ENCODE measurements around the gene TEX264. TPM values are rescaled to one million over a fixed set of nuclear protein-coding genes. Genes with fewer than 3 reads are reported as not detected.

TEX264 gene
- total and polyA plus RNA-seq, 2 of the 13 experiments (the other 11 are each of a cell fraction or from before 2014, with no cell fraction given) = 35.2 to 52.1 TPM

GRCh38 chr3:51715231-51715976 lies 44.4 kb downstream of the TEX264 start:
- ChIA-PET CTCF (ENCODE audit: low intra/inter-chr PET ratio, low total read pairs) (no interaction called here), POLR2A (no interaction called here)
- Histone ChIP-seq H3K9ac (ENCODE audit: insufficient read depth, low read depth, low read length) (no peak overlapping the region), H3K4me1 (ENCODE audit: insufficient read depth, low read length) (peaks cover 33% of the 10 kb centered on the region), H3K27ac (ENCODE audit: extremely low read length, insufficient read depth, low read length) (no peak overlapping the region), H3K36me3 (replicated peaks in 1 of 2; ENCODE audit: control insufficient read depth in 1 of 2, insufficient read depth in 2 of 2, low read length in 2 of 2) (no peaks in the 10 kb centered on the region), H2AFZ (ENCODE audit: low read length) (no peak overlapping the region), H3K9me3 (ENCODE audit: low read length) (no peaks in the 10 kb centered on the region), H4K20me1 (ENCODE audit: insufficient read depth, low read length) (no peaks in the 10 kb centered on the region), H3K4me2 (ENCODE audit: low read depth, low read length) (no peak overlapping the region), H3K4me3 (replicated peaks in 1 of 3; ENCODE audit: insufficient read depth in 1 of 3, low read depth in 2 of 3, low read length in 3 of 3) (no peak overlapping the region), H3K79me2 (ENCODE audit: insufficient read depth, low read length) (no peaks in the 10 kb centered on the region), H3K27me3 (ENCODE audit: control insufficient read depth in 1 of 2, insufficient read depth in 2 of 2, low read length in 2 of 2) (peaks cover 2% of the 10 kb centered on the region in 2 experiments; a peak in 1 of 5 replicates)
- ATAC-seq (no peak), FAIRE-seq (no peak), DNase-seq (ENCODE audit: low spot score) (no peak)
- in situ Hi-C loops (cut with HindIII; ENCODE audit: extremely low pct_ligation_motif_present, low pct_unique_long_range_greater_than_20kb) (no loop called here), intact Hi-C loops (cut with micrococcal nuclease; ENCODE audit: unreplicated experiment) (no loop called here)
- TF ChIP-seq SETDB1 (CRISPR knock-in tag; IDR thresholded peaks at IDR 0.05; ENCODE audit: borderline replicate concordance) (no peak), RERE (CRISPR knock-in tag; IDR thresholded peaks at IDR 0.05; ENCODE audit: low read depth) (no peak), U2AF1 (optimal IDR thresholded peaks at IDR 0.05; ENCODE audit: low read depth, low read length) (no peak), ZNF362 (CRISPR knock-in tag; IDR thresholded peaks at IDR 0.05; ENCODE audit: borderline replicate concordance) (no peak), EEA1 (CRISPR knock-in tag; IDR thresholded peaks at IDR 0.05; ENCODE audit: borderline replicate concordance) (no peak), ZNF251 (CRISPR knock-in tag; IDR thresholded peaks at IDR 0.05) (no peak), ZNF652 (CRISPR knock-in tag; IDR thresholded peaks at IDR 0.05; ENCODE audit: borderline replicate concordance, low read depth) (no peak), JUND (CRISPR knock-in tag; IDR thresholded peaks at IDR 0.05) (no peak), ZNF720 (CRISPR knock-in tag; IDR thresholded peaks at IDR 0.05) (no peak), CCAR2 (optimal IDR thresholded peaks at IDR 0.05; ENCODE audit: low read depth, low read length) (no peak), CHD4 (IDR thresholded peaks at IDR 0.05; ENCODE audit: borderline replicate concordance, low read length) (no peak), FIP1L1 (IDR thresholded peaks at IDR 0.05; ENCODE audit: borderline replicate concordance, insufficient read depth, low read depth, low read length) (no peak), ZFP37 (CRISPR knock-in tag; IDR thresholded peaks at IDR 0.05; ENCODE audit: borderline replicate concordance) (no peak), ZBTB38 (CRISPR knock-in tag; IDR thresholded peaks at IDR 0.05) (no peak)
- BruUV-seq (replicated peaks) = no TSS peak
- WGBS (ENCODE audit: low lambda C conversion rate) = 52% methylated on average over 25 of the region's 36 CpGs
